A673 (cell line): ENCODE measurements around the gene KATNIP. TPM values are rescaled to one million over a fixed set of nuclear protein-coding genes. Genes with fewer than 3 reads are reported as not detected.

Source experiments
- BruUV-seq: library from RNA; stranded (reverse); fragments of 400-500 nt; replicated peaks from 2 replicates; lab custom pipeline; 2021; lab: Mats Ljungman, UMichigan
- CTCF ChIA-PET: fragments of 300-600 bp; sonication (Branson Sonifier 250); formaldehyde crosslinking; loops from one replicate; lab custom pipeline; 2022; ENCODE audit warnings: antibody characterized with exemption; lab: Charles Lee
- POLR2A ChIA-PET: fragments of 300-600 bp; sonication (Branson Sonifier 250); formaldehyde crosslinking; loops from one replicate; lab custom pipeline; 2022; ENCODE audit warnings: antibody characterized with exemption; ENCODE audit not compliant: low non-redundant PET; lab: Charles Lee
- DNase-seq: peaks from one replicate; pipeline ENCODE4 v3.0.0-alpha.2; 2015; ENCODE audit warnings: low spot score
- H3K27ac ChIP-seq: fragments of 200-600 bp; sonication (generic); 2 replicates; pipeline ENCODE4 v1.5.1; 2016; ENCODE audit warnings: mixed run types, low read depth, mild to moderate bottlenecking, mixed read lengths, antibody characterized with exemption, low read length; ENCODE audit not compliant: poor library complexity, severe bottlenecking
- H3K27me3 ChIP-seq: fragments of 200-600 bp; sonication (generic); replicated peaks from 2 replicates; pipeline ENCODE4 v1.6.1; 2017; ENCODE audit warnings: mixed run types, low read depth, mild to moderate bottlenecking, mixed read lengths, antibody characterized with exemption, low read length; ENCODE audit not compliant: insufficient read depth, poor library complexity
- H3K36me3 ChIP-seq: fragments of 200-600 bp; sonication (generic); 2 replicates; pipeline ENCODE4 v1.6.1; 2016; ENCODE audit warnings: mixed run types, mild to moderate bottlenecking, mixed read lengths, antibody characterized with exemption, low read length; ENCODE audit not compliant: insufficient read depth, poor library complexity, severe bottlenecking
- H3K4me1 ChIP-seq: fragments of 200-600 bp; sonication (generic); 2 replicates; pipeline ENCODE4 v1.6.1; 2017; ENCODE audit warnings: mixed run types, mild to moderate bottlenecking, mixed read lengths, antibody characterized with exemption, low read length; ENCODE audit not compliant: insufficient read depth, poor library complexity, severe bottlenecking
- H3K4me3 ChIP-seq: fragments of 200-600 bp; sonication (generic); 2 replicates; pipeline ENCODE4 v1.5.1; 2016; ENCODE audit warnings: low read depth, mixed run types, mild to moderate bottlenecking, mixed read lengths, low read length; ENCODE audit not compliant: poor library complexity, severe bottlenecking
- H3K9me3 ChIP-seq: fragments of 200-600 bp; sonication (generic); 2 replicates; pipeline ENCODE4 v1.6.1; 2016; ENCODE audit warnings: mixed run types, low read depth, mild to moderate bottlenecking, mixed read lengths, antibody characterized with exemption, low read length; ENCODE audit not compliant: poor library complexity, severe bottlenecking
- CTCF ChIP-seq: fragments of 300-800, 200-600 bp; sonication (generic); conservative IDR thresholded peaks from 2 replicates; pipeline ENCODE4 v1.5.1; 2017; ENCODE audit warnings: low read depth, mild to moderate bottlenecking, antibody characterized with exemption, low read length, moderate library complexity, mixed read lengths
- EZH2 ChIP-seq: fragments of 200-600 bp; sonication (generic); IDR thresholded peaks from 2 replicates; pipeline ENCODE4 v1.6.1; 2017; ENCODE audit warnings: borderline replicate concordance, low read depth, mild to moderate bottlenecking, mixed read lengths, antibody characterized with exemption, low read length; ENCODE audit not compliant: poor library complexity, severe bottlenecking
- intact Hi-C: fragments of 100-400 bp; cut with micrococcal nuclease; formaldehyde crosslinking; loops from one replicate; pipeline ENCODE4 v1.10.0; 2022; ENCODE audit not compliant: unreplicated experiment
- total RNA-seq: library from RNA; stranded (reverse); gene quantifications from 2 replicates; pipeline ENCODE4 v1.2.3, GENCODE V29; 2021

The KATNIP gene
- total RNA-seq, 1 experiment from 2014 or later = 23.9 TPM

- CTCF ChIA-PET = no interaction called here
- TF ChIP-seq EZH2 = no peak
- TF ChIP-seq CTCF = no peak
- Histone ChIP-seq H3K4me3 (no peak overlapping the region), H3K27ac (no peak overlapping the region), H3K9me3 (no peaks in the 10 kb centered on the region), H3K4me1 (no peaks in the 10 kb centered on the region), H3K27me3 (no peaks in the 10 kb centered on the region), H3K36me3 (peaks cover 29% of the 10 kb centered on the region)
- DNase-seq = no peak
- POLR2A ChIA-PET = no interaction called here
- no TSS peak for BruUV-seq
- intact Hi-C loops = no loop called here
These were observed 38.1 kb upstream of the KATNIP start for GRCh38 chr16:27511657-27512448.

- intact Hi-C loops = no loop called here
- ChIA-PET POLR2A (no interaction called here), CTCF (no interaction called here)
- H3K36me3 ChIP-seq = peaks cover 16% of the 10 kb centered on the region
- no peaks in the 10 kb centered on the region for H3K9me3 ChIP-seq
- H3K27me3 ChIP-seq = no peaks in the 10 kb centered on the region
- TF ChIP-seq CTCF = no peak
- TF ChIP-seq EZH2 = no peak
- no peak overlapping the region for H3K27ac ChIP-seq
- H3K4me1 ChIP-seq = no peaks in the 10 kb centered on the region
- DNase-seq = no peak
- H3K4me3 ChIP-seq = no peak overlapping the region
- BruUV-seq = no TSS peak
These were observed 35.1 kb upstream of the KATNIP start for GRCh38 chr16:27514806-27515205.

- TF ChIP-seq EZH2 (no peak), CTCF (peak; percentile 66)
- no peaks in the 10 kb centered on the region for H3K9me3 ChIP-seq
- H3K4me1 ChIP-seq = no peaks in the 10 kb centered on the region
- H3K27ac ChIP-seq = no peak overlapping the region
- intact Hi-C loops = no loop called here
- no peak overlapping the region for H3K4me3 ChIP-seq
- peak; percentile 35 for DNase-seq
- POLR2A ChIA-PET = no interaction called here
- no peaks in the 10 kb centered on the region for H3K27me3 ChIP-seq
- CTCF ChIA-PET = no interaction called here
- H3K36me3 ChIP-seq = peaks cover 9% of the 10 kb centered on the region
- no TSS peak for BruUV-seq
These were observed 34.0 kb upstream of the KATNIP start for GRCh38 chr16:27515874-27516353.
